ENCODE results near the gene DIS3L2. TPM values are rescaled to one million over a fixed set of nuclear protein-coding genes. Genes with fewer than 3 reads are reported as not detected.

Gene DIS3L2
- total RNA-seq, 1 donor from 2014 or later = 34.3 TPM

GRCh38 chr2:231960810-231961348 is 634 bp upstream of the DIS3L2 start:
- TF ChIP-seq CTCF (IDR thresholded peaks at IDR 0.05) = no peak
- no peak for DNase-seq (ENCODE audit: extremely low spot score, unreplicated experiment)
- Mint-ChIP-seq H3K27ac (ENCODE audit: unreplicated experiment) (peak overlapping the region; percentile 77), H3K27me3 (ENCODE audit: unreplicated experiment) (peaks cover 10% of the 10 kb centered on the region), H3K4me1 (ENCODE audit: unreplicated experiment) (peaks cover 25% of the 10 kb centered on the region), H3K9me3 (ENCODE audit: unreplicated experiment) (no peaks in the 10 kb centered on the region), H3K4me3 (ENCODE audit: unreplicated experiment) (peak overlapping the region; percentile 95), H3K36me3 (ENCODE audit: unreplicated experiment) (peaks cover 5% of the 10 kb centered on the region)

DNA sequence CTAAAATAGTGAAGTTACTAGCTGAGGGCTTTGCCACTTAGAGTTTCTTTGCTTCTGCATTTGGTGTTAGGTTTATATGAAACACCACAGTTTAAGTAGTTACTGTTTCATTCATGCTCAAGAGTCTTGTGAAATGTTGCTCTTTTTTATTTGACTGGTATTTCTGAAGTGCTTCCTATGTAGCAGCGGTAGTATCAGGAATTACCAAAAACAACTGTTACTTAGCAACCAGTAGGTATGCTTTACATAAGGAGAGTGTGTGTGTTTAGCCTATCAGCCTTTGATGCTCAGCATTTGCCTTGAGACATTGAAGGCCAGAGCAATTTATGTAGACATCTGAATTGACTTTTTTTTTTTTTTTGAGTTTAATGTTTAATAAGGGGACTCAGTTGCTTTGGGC is 3.6 kb downstream of the DIS3L2 start:
- Mint-ChIP-seq H3K36me3 (ENCODE audit: unreplicated experiment) (peaks cover 5% of the 10 kb centered on the region), H3K4me3 (ENCODE audit: unreplicated experiment) (no peak overlapping the region), H3K27ac (ENCODE audit: unreplicated experiment) (no peak overlapping the region), H3K4me1 (ENCODE audit: unreplicated experiment) (peaks cover 25% of the 10 kb centered on the region), H3K27me3 (ENCODE audit: unreplicated experiment) (no peaks in the 10 kb centered on the region), H3K9me3 (ENCODE audit: unreplicated experiment) (no peaks in the 10 kb centered on the region)
- DNase-seq (ENCODE audit: extremely low spot score, unreplicated experiment) = no peak
- TF ChIP-seq CTCF (IDR thresholded peaks at IDR 0.05) = no peak

DNA sequence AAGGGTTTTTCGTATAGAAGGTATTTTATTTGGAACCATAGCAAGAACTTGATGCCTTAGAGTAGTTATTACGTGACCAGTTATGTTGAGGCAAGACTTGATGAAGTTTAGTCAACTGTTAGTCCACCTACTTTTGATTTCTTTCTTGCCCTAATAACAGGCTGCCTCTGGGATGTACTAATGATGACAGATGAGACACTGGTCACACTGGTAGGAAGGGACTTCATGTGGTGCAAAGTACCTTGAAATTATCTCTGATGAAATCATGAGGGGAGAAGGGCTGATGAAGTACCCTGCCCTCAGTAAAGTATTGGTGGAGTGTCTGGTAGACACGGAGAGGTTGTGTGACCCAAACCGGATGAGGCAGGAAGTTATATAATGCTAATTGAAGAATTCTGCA is 5.4 kb downstream of the DIS3L2 start:
- Mint-ChIP-seq H3K27me3 (ENCODE audit: unreplicated experiment) (no peaks in the 10 kb centered on the region), H3K4me3 (ENCODE audit: unreplicated experiment) (no peak overlapping the region), H3K27ac (ENCODE audit: unreplicated experiment) (no peak overlapping the region), H3K4me1 (ENCODE audit: unreplicated experiment) (peaks cover 18% of the 10 kb centered on the region), H3K9me3 (ENCODE audit: unreplicated experiment) (no peaks in the 10 kb centered on the region), H3K36me3 (ENCODE audit: unreplicated experiment) (no peaks in the 10 kb centered on the region)
- DNase-seq (ENCODE audit: extremely low spot score, unreplicated experiment) = no peak
- no peak for TF ChIP-seq CTCF (IDR thresholded peaks at IDR 0.05)

DNA sequence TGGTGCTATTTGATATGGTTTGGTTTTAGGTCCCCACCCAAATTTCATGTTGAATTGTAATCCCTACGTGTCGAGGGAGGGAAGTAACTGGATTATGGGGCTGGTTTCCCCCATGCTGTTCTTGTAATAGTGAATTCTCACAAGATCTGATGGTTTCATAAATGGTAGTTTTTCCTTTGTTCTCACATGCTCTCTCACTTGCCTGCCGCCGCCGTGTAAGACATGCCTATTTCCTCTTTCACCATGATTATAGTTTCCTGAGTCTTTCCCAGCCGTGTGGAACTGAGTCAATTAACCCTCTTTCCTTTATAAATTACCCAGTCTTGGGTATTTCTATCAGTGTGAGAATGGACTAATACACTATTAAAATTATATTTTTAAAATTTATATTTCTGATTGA is 7.3 kb downstream of the DIS3L2 start:
- H3K27ac Mint-ChIP-seq (ENCODE audit: unreplicated experiment) = no peak overlapping the region
- no peak overlapping the region for H3K4me3 Mint-ChIP-seq (ENCODE audit: unreplicated experiment)
- peaks cover 3% of the 10 kb centered on the region for H3K36me3 Mint-ChIP-seq (ENCODE audit: unreplicated experiment)

DNA sequence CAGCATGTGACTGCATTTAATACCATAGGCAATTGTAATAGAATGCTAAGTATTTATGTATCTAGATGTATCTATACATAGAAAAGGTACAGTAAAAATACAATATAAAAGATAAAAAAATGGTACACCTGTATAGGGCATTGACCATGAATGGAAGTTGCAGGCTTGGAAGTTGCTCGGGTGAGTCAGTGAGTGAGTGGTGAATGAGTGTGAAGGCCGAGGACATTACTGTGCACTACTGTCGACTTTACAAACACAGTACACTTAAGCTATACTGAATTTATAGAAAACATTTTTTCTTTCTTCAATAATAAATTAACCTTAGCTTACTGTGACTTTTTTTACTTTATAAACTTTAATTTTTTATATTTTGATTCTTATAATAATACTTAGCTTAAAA is 8.9 kb downstream of the DIS3L2 start:
- DNase-seq (ENCODE audit: extremely low spot score, unreplicated experiment) = no peak
- no peak for TF ChIP-seq CTCF (IDR thresholded peaks at IDR 0.05)
- Mint-ChIP-seq H3K4me3 (ENCODE audit: unreplicated experiment) (no peak overlapping the region), H3K4me1 (ENCODE audit: unreplicated experiment) (no peaks in the 10 kb centered on the region), H3K27me3 (ENCODE audit: unreplicated experiment) (no peaks in the 10 kb centered on the region), H3K36me3 (ENCODE audit: unreplicated experiment) (peaks cover 3% of the 10 kb centered on the region), H3K9me3 (ENCODE audit: unreplicated experiment) (no peaks in the 10 kb centered on the region), H3K27ac (ENCODE audit: unreplicated experiment) (no peak overlapping the region)

More for the DNA sequence above, 7.3 kb downstream of the DIS3L2 start:
- H3K9me3 Mint-ChIP-seq (ENCODE audit: unreplicated experiment) = no peaks in the 10 kb centered on the region
- no peak for DNase-seq (ENCODE audit: extremely low spot score, unreplicated experiment)
- no peaks in the 10 kb centered on the region for H3K27me3 Mint-ChIP-seq (ENCODE audit: unreplicated experiment)
- H3K4me1 Mint-ChIP-seq (ENCODE audit: unreplicated experiment) = peaks cover 5% of the 10 kb centered on the region
- no peak for TF ChIP-seq CTCF (IDR thresholded peaks at IDR 0.05)
